A549 (cell line): ENCODE measurements around the gene EIF4G3.

Experiments used
- CBX8 ChIP-seq: fragments of 200-600 bp; sonication (generic); IDR thresholded peaks from 2 replicates; pipeline ENCODE4 v1.6.1; 2016
- EP300 ChIP-seq, 2 experiments: fragments of >200 bp; sonication (Bioruptor Twin); formaldehyde crosslinking; IDR thresholded peaks; 2 replicates in 1 of 2; 3 replicates in 1 of 2; pipeline ENCODE4 v1.6.1; 2016 to 2017
- ESRRA ChIP-seq: fragments of 150-350 bp; IDR thresholded peaks from 2 replicates; pipeline ENCODE4 v1.6.1; 2014; ENCODE audit warnings: mild to moderate bottlenecking, low read length, borderline replicate concordance
- JUNB ChIP-seq: fragments of >200 bp; sonication (Bioruptor Twin); formaldehyde crosslinking; IDR thresholded peaks from 2 replicates; pipeline ENCODE4 v1.6.1; 2016
- MYC ChIP-seq: IDR thresholded peaks from 2 replicates; pipeline ENCODE4 v1.6.1; 2012; ENCODE audit warnings: mild to moderate bottlenecking, inconsistent platforms, low read length, improper control_type of control experiment, borderline replicate concordance
- NFE2L2 ChIP-seq: fragments of 150-350 bp; conservative IDR thresholded peaks from 2 replicates; pipeline ENCODE4 v1.6.1; 2014; ENCODE audit warnings: low read length
- POLR2A ChIP-seq: IDR thresholded peaks from 2 replicates; pipeline ENCODE4 v1.6.1; 2012; ENCODE audit warnings: mild to moderate bottlenecking, low read length
- POLR2AphosphoS2 ChIP-seq: conservative IDR thresholded peaks from 2 replicates; pipeline ENCODE4 v1.6.1; 2012; ENCODE audit warnings: low read length, improper control_type of control experiment, inconsistent platforms
- RARB ChIP-seq: fragments of 250-450 bp; sonication (Bioruptor Pico); IDR thresholded peaks from 2 replicates; pipeline ENCODE4 v1.8.0; 2021; ENCODE audit warnings: mild to moderate bottlenecking, moderate library complexity
- RCOR1 ChIP-seq: fragments of 150-350 bp; IDR thresholded peaks from 2 replicates; pipeline ENCODE4 v1.6.1; 2014; ENCODE audit warnings: antibody characterized with exemption, low read length, low read depth
- SREBF2 ChIP-seq: fragments of 450-650 bp; IDR thresholded peaks from 2 replicates; pipeline ENCODE4 v1.6.1; 2014; ENCODE audit warnings: mild to moderate bottlenecking, moderate library complexity
- TF ChIP-seq, protein P1 (sequence below): IDR thresholded peaks from 2 replicates; pipeline ENCODE4 v1.6.1; 2012
- TF ChIP-seq, protein P2 (sequence below): fragments of >200 bp; sonication (Bioruptor Twin); formaldehyde crosslinking; IDR thresholded peaks from 3 replicates; pipeline ENCODE4 v1.5.1; 2016

DNA sequence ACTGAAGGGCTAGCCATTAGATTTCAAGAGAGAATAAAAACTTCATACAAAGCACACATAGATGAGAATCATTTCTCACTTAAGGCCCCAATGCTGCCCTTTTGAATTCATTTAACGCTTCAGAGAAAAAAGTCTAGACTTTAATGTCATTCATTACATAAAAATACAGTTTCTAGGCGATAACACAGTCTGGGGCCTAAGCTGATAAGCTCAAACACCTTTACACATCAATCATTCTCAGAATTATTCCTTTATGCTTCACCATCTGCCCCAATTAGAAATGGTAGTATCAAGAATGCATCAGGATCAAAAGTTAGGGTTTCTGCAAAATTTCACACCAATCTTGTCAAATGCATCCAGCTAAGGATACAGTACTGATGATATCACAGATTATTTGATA lies 289.5 kb downstream of the EIF4G3 start:
- TF ChIP-seq MYC (no peak), NFE2L2 (no peak), RARB (CRISPR knock-in tag) (no peak), SREBF2 (no peak), CBX8 (no peak), POLR2A (no peak), ESRRA (no peak), EP300 (IDR thresholded peaks at IDR 0.05) (no peak), POLR2AphosphoS2 (no peak), JUNB (no peak), RCOR1 (no peak)
- TF ChIP-seq, protein P1, sequence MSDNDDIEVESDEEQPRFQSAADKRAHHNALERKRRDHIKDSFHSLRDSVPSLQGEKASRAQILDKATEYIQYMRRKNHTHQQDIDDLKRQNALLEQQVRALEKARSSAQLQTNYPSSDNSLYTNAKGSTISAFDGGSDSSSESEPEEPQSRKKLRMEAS = no peak
- TF ChIP-seq, protein P2, sequence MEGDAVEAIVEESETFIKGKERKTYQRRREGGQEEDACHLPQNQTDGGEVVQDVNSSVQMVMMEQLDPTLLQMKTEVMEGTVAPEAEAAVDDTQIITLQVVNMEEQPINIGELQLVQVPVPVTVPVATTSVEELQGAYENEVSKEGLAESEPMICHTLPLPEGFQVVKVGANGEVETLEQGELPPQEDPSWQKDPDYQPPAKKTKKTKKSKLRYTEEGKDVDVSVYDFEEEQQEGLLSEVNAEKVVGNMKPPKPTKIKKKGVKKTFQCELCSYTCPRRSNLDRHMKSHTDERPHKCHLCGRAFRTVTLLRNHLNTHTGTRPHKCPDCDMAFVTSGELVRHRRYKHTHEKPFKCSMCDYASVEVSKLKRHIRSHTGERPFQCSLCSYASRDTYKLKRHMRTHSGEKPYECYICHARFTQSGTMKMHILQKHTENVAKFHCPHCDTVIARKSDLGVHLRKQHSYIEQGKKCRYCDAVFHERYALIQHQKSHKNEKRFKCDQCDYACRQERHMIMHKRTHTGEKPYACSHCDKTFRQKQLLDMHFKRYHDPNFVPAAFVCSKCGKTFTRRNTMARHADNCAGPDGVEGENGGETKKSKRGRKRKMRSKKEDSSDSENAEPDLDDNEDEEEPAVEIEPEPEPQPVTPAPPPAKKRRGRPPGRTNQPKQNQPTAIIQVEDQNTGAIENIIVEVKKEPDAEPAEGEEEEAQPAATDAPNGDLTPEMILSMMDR = no peak
